ENCODE data around the gene IFI44L. TPM values are rescaled to one million over a fixed set of nuclear protein-coding genes. Genes with fewer than 3 reads are reported as not detected.
A peak's percentile ranks its signal among the peaks of the same experiment; 100 is the strongest.

Gene IFI44L
- polyA plus RNA-seq, 1 of the 3 experiments (the other 2 are of a cell fraction) = 1.1 TPM

GRCh38 chr1:78586572-78586971 is 33.7 kb upstream of the IFI44L start:
- WGBS (ENCODE audit: low lambda C conversion rate) = 80% methylated on average over 1 of the region's 1 CpG

GRCh38 chr1:78587211-78587610 is 33.0 kb upstream of the IFI44L start:
- TF ChIP-seq EP300 (IDR thresholded peaks at IDR 0.05; ENCODE audit: borderline replicate concordance in 1 of 2, low read depth in 1 of 2, low read length in 1 of 2) (no peak), ELF1 (IDR thresholded peaks at IDR 0.05) (no peak), PBX3 (IDR thresholded peaks at IDR 0.05) (0 out of 2 replicates have a peak, but pooled peaks have one; percentile 13), REST (IDR thresholded peaks at IDR 0.05; ENCODE audit: low read depth, low read length) (no peak), IRF3 (IDR thresholded peaks at IDR 0.05; ENCODE audit: low read depth, low read length) (no peak)
- H3K27me3 ChIP-seq (ENCODE audit: insufficient read depth) = no peaks in the 10 kb centered on the region
- no peaks in the 10 kb centered on the region for H3F3A ChIP-seq (replicated peaks; ENCODE audit: insufficient read depth)
- H3K79me2 ChIP-seq (ENCODE audit: insufficient read depth) = no peaks in the 10 kb centered on the region
- WGBS (ENCODE audit: low lambda C conversion rate) = 75% methylated on average over 1 of the region's 1 CpG
- no peak for DNase-seq
- no peak overlapping the region for H3K9ac ChIP-seq
- H3K36me3 ChIP-seq (replicated peaks in 1 of 2; ENCODE audit: control insufficient read depth in 1 of 2, insufficient read depth in 2 of 2, low read length in 1 of 2) = no peaks in the 10 kb centered on the region
- no peaks in the 10 kb centered on the region for H3K4me1 ChIP-seq (ENCODE audit: control insufficient read depth in 1 of 2, insufficient read depth in 2 of 2, low read depth in 1 of 2, low read length in 1 of 2)
- H4K20me1 ChIP-seq (ENCODE audit: insufficient read depth) = no peaks in the 10 kb centered on the region
- CTCF ChIA-PET = no interaction called here
- POLR2A ChIA-PET = no interaction called here
- no peaks in the 10 kb centered on the region for H3K9me3 ChIP-seq
- no peak overlapping the region for H3K27ac ChIP-seq (ENCODE audit: low read depth in 2 of 2, low read length in 1 of 2)
- H3K9me2 ChIP-seq = no peaks in the 10 kb centered on the region
- H2AFZ ChIP-seq (ENCODE audit: low read depth) = no peak overlapping the region
- no peak overlapping the region for H3K4me2 ChIP-seq
- no peak overlapping the region for H3K4me3 ChIP-seq (ENCODE audit: low read depth in 2 of 2, low read length in 1 of 2)

More at GRCh38 chr1:78586572-78586971, 33.7 kb upstream of the IFI44L start:
- Histone ChIP-seq H3K27me3 (ENCODE audit: insufficient read depth) (no peaks in the 10 kb centered on the region), H3K9ac (no peak overlapping the region), H3K79me2 (ENCODE audit: insufficient read depth) (no peaks in the 10 kb centered on the region), H4K20me1 (ENCODE audit: insufficient read depth) (no peaks in the 10 kb centered on the region), H3F3A (replicated peaks; ENCODE audit: insufficient read depth) (no peaks in the 10 kb centered on the region), H3K4me2 (no peak overlapping the region), H3K4me3 (ENCODE audit: low read depth in 2 of 2, low read length in 1 of 2) (no peak overlapping the region), H3K27ac (ENCODE audit: low read depth in 2 of 2, low read length in 1 of 2) (no peak overlapping the region), H3K9me3 (no peaks in the 10 kb centered on the region), H3K9me2 (no peaks in the 10 kb centered on the region), H3K4me1 (ENCODE audit: control insufficient read depth in 1 of 2, insufficient read depth in 2 of 2, low read depth in 1 of 2, low read length in 1 of 2) (no peaks in the 10 kb centered on the region), H3K36me3 (replicated peaks in 1 of 2; ENCODE audit: control insufficient read depth in 1 of 2, insufficient read depth in 2 of 2, low read length in 1 of 2) (no peaks in the 10 kb centered on the region), H2AFZ (ENCODE audit: low read depth) (0 out of 2 replicates have a peak overlapping the region, but pooled peaks have one; percentile 9)
- TF ChIP-seq JUND (IDR thresholded peaks at IDR 0.05) (peak; percentile 21), PBX3 (IDR thresholded peaks at IDR 0.05) (0 out of 2 replicates have a peak, but pooled peaks have one; percentile 12), REST (IDR thresholded peaks at IDR 0.05; ENCODE audit: low read depth, low read length) (no peak)
- CTCF ChIA-PET = no interaction called here
- DNase-seq = no peak
- POLR2A ChIA-PET = no interaction called here

Measured in SK-N-SH (cell line).